ENCODE results near the gene SLC4A1AP. TPM values are rescaled to one million over a fixed set of nuclear protein-coding genes. Genes with fewer than 3 reads are reported as not detected.

The SLC4A1AP gene
- total RNA-seq, 1 donor = 27.9 TPM

- Histone ChIP-seq H3K27me3 (ENCODE audit: insufficient read depth, low read length) (no peaks in the 10 kb centered on the region), H4K20me1 (ENCODE audit: insufficient read depth, low read length) (no peaks in the 10 kb centered on the region), H3K4me1 (ENCODE audit: insufficient read depth, low read length) (peaks cover 46% of the 10 kb centered on the region), H3K27ac (ENCODE audit: low read depth, low read length) (no peak overlapping the region), H3K36me3 (ENCODE audit: insufficient read depth, low read length) (no peaks in the 10 kb centered on the region), H3K4me3 (ENCODE audit: insufficient read depth, low read length) (no peak overlapping the region), H3K9me3 (ENCODE audit: low read depth, low read length) (no peaks in the 10 kb centered on the region), H2AFZ (ENCODE audit: low read length) (no peak overlapping the region), H3K79me2 (ENCODE audit: insufficient read depth, low read length) (no peaks in the 10 kb centered on the region), H3K4me2 (ENCODE audit: insufficient read depth, low read length) (no peak overlapping the region)
- no peak for DNase-seq (ENCODE audit: insufficient read length, low spot score, missing footprints)
- TF ChIP-seq CTCF (IDR thresholded peaks at IDR 0.05; ENCODE audit: extremely low read depth, low read depth, low read length) = no peak
Measured at GRCh38 chr2:27702302-27702701, 38.6 kb downstream of the SLC4A1AP start.

GRCh38 chr2:27703638-27704341, 40.1 kb downstream of the SLC4A1AP start:
- Histone ChIP-seq H3K9me3 (ENCODE audit: low read depth, low read length) (no peaks in the 10 kb centered on the region), H3K4me1 (ENCODE audit: insufficient read depth, low read length) (peaks cover 46% of the 10 kb centered on the region), H3K79me2 (ENCODE audit: insufficient read depth, low read length) (no peaks in the 10 kb centered on the region), H3K36me3 (ENCODE audit: insufficient read depth, low read length) (no peaks in the 10 kb centered on the region), H3K4me2 (ENCODE audit: insufficient read depth, low read length) (peak overlapping the region; percentile 54), H3K4me3 (ENCODE audit: insufficient read depth, low read length) (no peak overlapping the region), H4K20me1 (ENCODE audit: insufficient read depth, low read length) (no peaks in the 10 kb centered on the region), H3K27me3 (ENCODE audit: insufficient read depth, low read length) (no peaks in the 10 kb centered on the region), H2AFZ (ENCODE audit: low read length) (no peak overlapping the region), H3K27ac (ENCODE audit: low read depth, low read length) (peak overlapping the region; percentile 74)
- peak; percentile 98 for TF ChIP-seq CTCF (IDR thresholded peaks at IDR 0.05; ENCODE audit: extremely low read depth, low read depth, low read length)
- DNase-seq (ENCODE audit: insufficient read length, low spot score, missing footprints) = peak; percentile 89

- Histone ChIP-seq H4K20me1 (ENCODE audit: insufficient read depth, low read length) (no peaks in the 10 kb centered on the region), H3K79me2 (ENCODE audit: insufficient read depth, low read length) (no peaks in the 10 kb centered on the region), H3K27me3 (ENCODE audit: insufficient read depth, low read length) (no peaks in the 10 kb centered on the region), H3K36me3 (ENCODE audit: insufficient read depth, low read length) (no peaks in the 10 kb centered on the region), H3K9me3 (ENCODE audit: low read depth, low read length) (no peaks in the 10 kb centered on the region), H3K27ac (ENCODE audit: low read depth, low read length) (peak overlapping the region; percentile 74), H2AFZ (ENCODE audit: low read length) (peak overlapping the region; percentile 54), H3K4me3 (ENCODE audit: insufficient read depth, low read length) (no peak overlapping the region), H3K4me1 (ENCODE audit: insufficient read depth, low read length) (peaks cover 46% of the 10 kb centered on the region), H3K4me2 (ENCODE audit: insufficient read depth, low read length) (peak overlapping the region; percentile 5)
- TF ChIP-seq CTCF (IDR thresholded peaks at IDR 0.05; ENCODE audit: extremely low read depth, low read depth, low read length) = no peak
- DNase-seq (ENCODE audit: insufficient read length, low spot score, missing footprints) = no peak
Measured at GRCh38 chr2:27704342-27704876, 40.7 kb downstream of the SLC4A1AP start.

- Histone ChIP-seq H2AFZ (ENCODE audit: low read length) (no peak overlapping the region), H3K27me3 (ENCODE audit: insufficient read depth, low read length) (no peaks in the 10 kb centered on the region), H3K36me3 (ENCODE audit: insufficient read depth, low read length) (no peaks in the 10 kb centered on the region), H3K4me3 (ENCODE audit: insufficient read depth, low read length) (no peak overlapping the region), H3K9me3 (ENCODE audit: low read depth, low read length) (no peaks in the 10 kb centered on the region), H4K20me1 (ENCODE audit: insufficient read depth, low read length) (no peaks in the 10 kb centered on the region), H3K4me2 (ENCODE audit: insufficient read depth, low read length) (peak overlapping the region; percentile 37), H3K27ac (ENCODE audit: low read depth, low read length) (peak overlapping the region; percentile 96), H3K79me2 (ENCODE audit: insufficient read depth, low read length) (no peaks in the 10 kb centered on the region), H3K4me1 (ENCODE audit: insufficient read depth, low read length) (peaks cover 46% of the 10 kb centered on the region)
- TF ChIP-seq CTCF (IDR thresholded peaks at IDR 0.05; ENCODE audit: extremely low read depth, low read depth, low read length) = no peak
- DNase-seq (ENCODE audit: insufficient read length, low spot score, missing footprints) = peak; percentile 86
Measured at GRCh38 chr2:27705851-27706622, 42.3 kb downstream of the SLC4A1AP start.
